Transverse colon (tissue), 4 donors: ENCODE measurements around the gene SRPX2. TPM values are rescaled to one million over a fixed set of nuclear protein-coding genes. Genes with fewer than 3 reads are reported as not detected.

Experiments
- DNase-seq: peaks from one replicate; pipeline ENCODE4 v3.0.0-alpha.2; 2019
- H3K27ac ChIP-seq, 4 donors: fragments of 200-600 bp; sonication (generic); 2 replicates each; pipeline ENCODE4 v1.5.1; 2016 to 2018; ENCODE audit warnings: inconsistent platforms in 4 of 4
- H3K27me3 ChIP-seq: fragments of 200-600 bp; sonication (generic); 2 replicates; pipeline ENCODE4 v1.5.1; 2017; ENCODE audit warnings: inconsistent platforms
- H3K36me3 ChIP-seq, 4 donors: fragments of 200-600 bp; sonication (generic); 2 replicates each; pipeline ENCODE4 v1.5.1; 2017 to 2019; ENCODE audit warnings: inconsistent platforms in 4 of 4
- H3K4me1 ChIP-seq, 4 donors: fragments of 200-600 bp; sonication (generic); 2 replicates each; pipeline ENCODE4 v1.5.1; 2017 to 2020; ENCODE audit warnings: inconsistent platforms in 4 of 4
- H3K4me3 ChIP-seq, 4 donors: fragments of 200-600 bp; sonication (generic); 1 replicate in 1 of 4; 2 replicates in 3 of 4; pipeline versions ENCODE4 v1.5.1 to v1.6.1; 2017 to 2019; ENCODE audit warnings: inconsistent platforms in 4 of 4
- H3K9me3 ChIP-seq, 2 donors: fragments of 200-600 bp; sonication (generic); 2 replicates each; pipeline ENCODE4 v1.5.1; 2017 to 2019; ENCODE audit warnings: inconsistent platforms in 2 of 2
- EP300 ChIP-seq: sonication (generic); formaldehyde crosslinking; IDR thresholded peaks from one replicate; pipeline ENCODE4 v1.6.1; 2017; ENCODE audit warnings: antibody characterized with exemption, low read depth
- POLR2A ChIP-seq: fragments of 450-650 bp; IDR thresholded peaks from one replicate; pipeline ENCODE4 v1.6.1; 2016; ENCODE audit warnings: antibody characterized with exemption, mild to moderate bottlenecking, moderate library complexity
- POLR2AphosphoS5 ChIP-seq, 3 donors: sonication (generic); formaldehyde crosslinking; IDR thresholded peaks; one replicate each; pipeline ENCODE4 v1.6.1; 2016; ENCODE audit warnings: antibody characterized with exemption in 3 of 3
- WGBS, 2 donors: methylation state at CpG; one replicate each; pipeline ENCODE4 v1.1.5; 2018; ENCODE audit warnings: low coverage in 1 of 2; 5-methylcytosine and 5-hydroxymethylcytosine counted together
- in situ Hi-C, 4 donors: fragments of 200-750 bp; cut with MboI; loops; one replicate each; pipeline versions ENCODE4 v1.15.0 to v1.15.1; 2017; ENCODE audit warnings: low sequenced_read_pairs in 3 of 4, low pct_ligation_motif_present in 1 of 4, low pct_unique_long_range_greater_than_20kb in 1 of 4
- intact Hi-C: fragments of 100-400 bp; cut with DNase I; formaldehyde crosslinking; loops from one replicate; pipeline ENCODE4 v1.15.1; 2023; ENCODE audit warnings: low total_unique reads
- total RNA-seq, 4 donors: library from RNA; depleted of rRNA; stranded (reverse); fragments of >200 nt; gene quantifications; one replicate each; pipeline ENCODE4 v1.1.0, GENCODE V29; 2016
- TF ChIP-seq, protein P1 (sequence below), 5 experiments: fragments of 200-600 bp in 3 of 5; fragments of 450-650 bp in 2 of 5; sonication (generic) in 3 of 5; IDR thresholded peaks; 1 replicate in 2 of 5; 2 replicates in 3 of 5; pipeline ENCODE4 v1.5.1; 2016 to 2017; ENCODE audit warnings: antibody characterized with exemption in 5 of 5, inconsistent platforms in 3 of 5, mild to moderate bottlenecking in 2 of 5, moderate library complexity in 1 of 5

The SRPX2 gene
- total RNA-seq, 4 donors from 2014 or later: 9.3 to 72.2 (median 13.1) TPM

DNA sequence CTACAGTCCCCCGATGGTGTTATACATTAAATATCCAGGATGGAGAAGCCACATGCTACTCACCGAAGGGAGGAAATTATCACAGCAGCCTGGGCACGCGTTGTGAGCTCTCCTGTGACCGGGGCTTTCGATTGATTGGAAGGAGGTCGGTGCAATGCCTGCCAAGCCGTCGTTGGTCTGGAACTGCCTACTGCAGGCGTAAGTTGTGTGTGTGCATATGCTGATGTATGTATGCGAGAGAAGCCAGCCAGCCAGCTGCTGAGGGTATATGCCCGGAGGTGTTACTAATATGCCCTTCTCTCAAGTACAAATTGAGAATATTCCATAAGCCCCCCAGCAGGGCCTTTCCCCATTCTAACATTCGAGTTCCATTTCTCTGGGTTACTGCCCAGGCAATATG lies 18.2 kb downstream of the SRPX2 start:
- DNase-seq: no peak
- WGBS, 2 donors: 88% methylated on average over 13 of the region's 13 CpGs; no CpG with 5 or more reads in 1 of the 2 donors

DNA sequence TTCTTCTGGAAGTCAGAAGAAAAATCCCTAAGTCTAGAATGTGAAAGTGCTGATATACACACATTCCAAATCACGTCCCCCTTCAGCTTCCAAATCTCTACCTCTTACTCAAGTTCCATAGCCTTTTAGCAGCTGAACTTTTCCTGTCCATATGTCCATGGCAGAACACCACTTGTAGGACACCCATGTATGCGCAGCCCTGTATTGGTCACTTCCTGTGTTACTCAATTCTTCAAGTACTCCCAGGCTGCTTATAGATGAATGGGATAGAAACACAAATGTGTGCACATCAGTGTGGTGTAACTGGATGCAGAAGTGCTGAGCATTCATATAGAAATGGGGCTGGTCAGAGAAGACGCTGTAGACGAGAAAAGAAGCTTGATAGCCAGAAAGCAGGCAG lies 18.8 kb downstream of the SRPX2 start:
- no peak overlapping the region for H3K4me3 ChIP-seq
- no peaks in the 10 kb centered on the region for H3K36me3 ChIP-seq
- WGBS, 2 donors: 69 to 79% methylated on average over 2 to 4 of the region's 4 CpGs
- intact Hi-C loops: no loop called here
- no peak for DNase-seq
- H3K27me3 ChIP-seq: no peaks in the 10 kb centered on the region
- TF ChIP-seq, protein P1, sequence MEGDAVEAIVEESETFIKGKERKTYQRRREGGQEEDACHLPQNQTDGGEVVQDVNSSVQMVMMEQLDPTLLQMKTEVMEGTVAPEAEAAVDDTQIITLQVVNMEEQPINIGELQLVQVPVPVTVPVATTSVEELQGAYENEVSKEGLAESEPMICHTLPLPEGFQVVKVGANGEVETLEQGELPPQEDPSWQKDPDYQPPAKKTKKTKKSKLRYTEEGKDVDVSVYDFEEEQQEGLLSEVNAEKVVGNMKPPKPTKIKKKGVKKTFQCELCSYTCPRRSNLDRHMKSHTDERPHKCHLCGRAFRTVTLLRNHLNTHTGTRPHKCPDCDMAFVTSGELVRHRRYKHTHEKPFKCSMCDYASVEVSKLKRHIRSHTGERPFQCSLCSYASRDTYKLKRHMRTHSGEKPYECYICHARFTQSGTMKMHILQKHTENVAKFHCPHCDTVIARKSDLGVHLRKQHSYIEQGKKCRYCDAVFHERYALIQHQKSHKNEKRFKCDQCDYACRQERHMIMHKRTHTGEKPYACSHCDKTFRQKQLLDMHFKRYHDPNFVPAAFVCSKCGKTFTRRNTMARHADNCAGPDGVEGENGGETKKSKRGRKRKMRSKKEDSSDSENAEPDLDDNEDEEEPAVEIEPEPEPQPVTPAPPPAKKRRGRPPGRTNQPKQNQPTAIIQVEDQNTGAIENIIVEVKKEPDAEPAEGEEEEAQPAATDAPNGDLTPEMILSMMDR (IDR thresholded peaks at IDR 0.05): no peak
- no peak for TF ChIP-seq EP300
- no peak for TF ChIP-seq POLR2AphosphoS5 (IDR thresholded peaks at IDR 0.05)
- TF ChIP-seq POLR2A: no peak
- no peaks in the 10 kb centered on the region for H3K9me3 ChIP-seq
- in situ Hi-C loops: no loop called here
- H3K4me1 ChIP-seq: peaks cover 0 to 15% (median 4%) of the 10 kb centered on the region in 4 donors
- no peak overlapping the region for H3K27ac ChIP-seq

More for the DNA sequence above, 18.2 kb downstream of the SRPX2 start:
- Histone ChIP-seq H3K4me3 (no peak overlapping the region), H3K4me1 (peaks cover 0 to 15% (median 4%) of the 10 kb centered on the region in 4 donors), H3K9me3 (no peaks in the 10 kb centered on the region), H3K27ac (no peak overlapping the region), H3K27me3 (no peaks in the 10 kb centered on the region), H3K36me3 (no peaks in the 10 kb centered on the region)
- intact Hi-C loops: no loop called here
- in situ Hi-C loops: no loop called here
- no peak for TF ChIP-seq POLR2A
- TF ChIP-seq, protein P1 (IDR thresholded peaks at IDR 0.05): no peak
- no peak for TF ChIP-seq EP300
- no peak for TF ChIP-seq POLR2AphosphoS5 (IDR thresholded peaks at IDR 0.05)

DNA sequence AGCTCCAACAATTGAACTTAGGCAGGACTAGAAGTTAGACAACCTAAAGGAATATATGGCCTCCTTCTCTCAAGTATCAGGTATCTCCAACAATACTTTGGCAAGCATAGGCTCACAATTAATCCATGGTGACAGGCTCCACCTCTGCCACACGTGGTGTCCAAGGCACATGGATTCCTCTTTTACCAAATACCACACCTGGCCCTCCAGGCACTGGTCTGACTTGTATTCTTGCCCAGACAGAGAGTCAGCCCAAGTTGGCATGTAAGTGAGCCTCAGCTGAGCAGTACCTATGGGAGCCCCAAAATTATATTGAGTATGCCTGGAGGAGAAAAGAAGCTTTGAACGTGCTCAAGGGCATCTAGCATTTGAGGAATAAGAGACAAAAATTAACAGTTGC lies 19.6 kb downstream of the SRPX2 start:
- intact Hi-C loops: no loop called here
- in situ Hi-C loops: no loop called here
- Histone ChIP-seq H3K4me1 (peaks cover 0 to 12% (median 4%) of the 10 kb centered on the region in 4 donors), H3K27ac (no peak overlapping the region), H3K4me3 (no peak overlapping the region), H3K27me3 (no peaks in the 10 kb centered on the region), H3K36me3 (no peaks in the 10 kb centered on the region), H3K9me3 (no peaks in the 10 kb centered on the region)
- no peak for DNase-seq
- 49% methylated on average over 2 of the region's 2 CpGs; no CpG with 5 or more reads in 1 of the 2 donors for WGBS, 2 donors
- TF ChIP-seq POLR2AphosphoS5 (IDR thresholded peaks at IDR 0.05): no peak
- TF ChIP-seq POLR2A: no peak
- TF ChIP-seq, protein P1 (IDR thresholded peaks at IDR 0.05): no peak
- no peak for TF ChIP-seq EP300

DNA sequence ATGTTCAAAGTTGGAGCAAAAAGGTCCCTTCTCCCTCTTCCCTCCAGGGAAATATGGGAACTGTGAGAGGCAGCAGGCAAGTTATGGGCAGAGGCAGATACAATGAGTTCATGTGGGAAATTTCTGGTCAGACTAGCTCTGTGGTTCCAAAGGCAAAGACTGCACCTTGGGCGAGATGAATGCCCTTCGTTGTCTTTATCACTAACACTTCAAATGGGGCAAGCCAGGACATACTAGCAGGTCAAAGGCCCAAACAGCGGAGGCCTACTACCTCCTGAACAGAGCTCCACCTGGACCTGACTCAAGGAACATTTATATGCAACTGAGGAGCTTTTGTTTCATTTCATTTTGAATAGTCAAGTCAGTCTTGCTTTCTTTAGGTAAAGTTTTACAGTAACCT lies 29.0 kb downstream of the SRPX2 start:
- peak overlapping the region in 1 of 4 donors; percentile 7 for H3K27ac ChIP-seq
- intact Hi-C loops (no loop called here), in situ Hi-C loops (no loop called here)
- no peaks in the 10 kb centered on the region for H3K4me1 ChIP-seq
- 88% methylated on average over 3 of the region's 3 CpGs; no CpG with 5 or more reads in 1 of the 2 donors for WGBS, 2 donors
- TF ChIP-seq POLR2AphosphoS5 (IDR thresholded peaks at IDR 0.05) (no peak), POLR2A (no peak), EP300 (no peak)
- TF ChIP-seq, protein P1 (IDR thresholded peaks at IDR 0.05): no peak
- H3K4me3 ChIP-seq: no peak overlapping the region
- H3K36me3 ChIP-seq: no peaks in the 10 kb centered on the region
- H3K27me3 ChIP-seq: no peaks in the 10 kb centered on the region
- no peak for DNase-seq
- H3K9me3 ChIP-seq: no peaks in the 10 kb centered on the region
